Thoracic aorta (tissue), 2 donors: ENCODE measurements around the gene DSG4. TPM values are rescaled to one million over a fixed set of nuclear protein-coding genes. Genes with fewer than 3 reads are reported as not detected.

Experiments
- ATAC-seq: fragments of 150-250 bp; one replicate; pipeline ENCODE4 v1.8.0; 2017; ENCODE audit warnings: low read depth; ENCODE audit not compliant: insufficient number of reproducible peaks, low FRiP score
- DNase-seq: peaks from one replicate; pipeline ENCODE4 v3.0.0-alpha.2; 2020; ENCODE audit warnings: low spot score
- H3K27ac ChIP-seq, 2 donors: fragments of 200-600 bp; sonication (generic); 1 replicate in 1 of 2; 2 replicates in 1 of 2; pipeline ENCODE4 v1.5.1; 2016; ENCODE audit warnings: mild to moderate bottlenecking in 2 of 2, moderate library complexity in 2 of 2
- H3K27me3 ChIP-seq: fragments of 200-600 bp; sonication (generic); replicated peaks from 2 replicates; pipeline ENCODE4 v1.6.0; 2016; ENCODE audit warnings: mild to moderate bottlenecking; ENCODE audit not compliant: insufficient read depth
- H3K36me3 ChIP-seq: fragments of 200-600 bp; sonication (generic); one replicate; pipeline ENCODE4 v1.5.1; 2016
- H3K4me1 ChIP-seq, 2 donors: fragments of 200-600 bp; sonication (generic); 1 replicate in 1 of 2; 2 replicates in 1 of 2; pipeline versions ENCODE4 v1.5.1 to v1.6.0; 2016; ENCODE audit warnings: low read depth in 2 of 2, mild to moderate bottlenecking in 1 of 2; ENCODE audit not compliant: control insufficient read depth in 1 of 2
- H3K4me3 ChIP-seq: fragments of 200-600 bp; sonication (generic); 2 replicates; pipeline ENCODE4 v1.5.1; 2016; ENCODE audit warnings: mild to moderate bottlenecking
- H3K9me3 ChIP-seq: fragments of 200-600 bp; sonication (generic); 2 replicates; pipeline ENCODE4 v1.5.1; 2016
- CTCF ChIP-seq: fragments of 200-600 bp; sonication (generic); IDR thresholded peaks from one replicate; pipeline ENCODE4 v1.5.1; 2019; ENCODE audit warnings: antibody characterized with exemption
- total RNA-seq, 2 donors: library from RNA; depleted of rRNA; stranded (reverse); fragments of >200 nt; gene quantifications; one replicate each; pipeline versions ENCODE4 v1.1.0 to v1.2.3, GENCODE V29; 2016

The DSG4 gene
- total RNA-seq, 2 donors from 2014 or later: not detected

- Histone ChIP-seq H3K36me3 (no peaks in the 10 kb centered on the region), H3K27ac (no peak overlapping the region), H3K27me3 (no peaks in the 10 kb centered on the region), H3K4me1 (no peaks in the 10 kb centered on the region), H3K9me3 (no peaks in the 10 kb centered on the region), H3K4me3 (no peak overlapping the region)
- ATAC-seq (no peak), DNase-seq (no peak)
- no peak for TF ChIP-seq CTCF
Measured at GRCh38 chr18:31436825-31437224, 60.2 kb downstream of the DSG4 start.

- no peak for ATAC-seq
- no peak for DNase-seq
- H3K36me3 ChIP-seq: no peaks in the 10 kb centered on the region
- no peaks in the 10 kb centered on the region for H3K4me1 ChIP-seq
- no peak overlapping the region for H3K4me3 ChIP-seq
- H3K9me3 ChIP-seq: no peaks in the 10 kb centered on the region
- no peak for TF ChIP-seq CTCF
- H3K27me3 ChIP-seq: no peaks in the 10 kb centered on the region
- no peak overlapping the region for H3K27ac ChIP-seq
Measured at GRCh38 chr18:31438402-31438801, 61.8 kb downstream of the DSG4 start.

GRCh38 chr18:31439807-31440325 is 63.3 kb downstream of the DSG4 start:
- no peak overlapping the region for H3K4me3 ChIP-seq
- no peaks in the 10 kb centered on the region for H3K9me3 ChIP-seq
- H3K27me3 ChIP-seq: no peaks in the 10 kb centered on the region
- no peak overlapping the region for H3K27ac ChIP-seq
- TF ChIP-seq CTCF: no peak
- DNase-seq (no peak), ATAC-seq (no peak)
- no peaks in the 10 kb centered on the region for H3K4me1 ChIP-seq
- no peaks in the 10 kb centered on the region for H3K36me3 ChIP-seq

- TF ChIP-seq CTCF: no peak
- H3K27ac ChIP-seq: no peak overlapping the region
Measured at GRCh38 chr18:31440787-31441186, 64.2 kb downstream of the DSG4 start.

GRCh38 chr18:31441493-31441892 is 64.9 kb downstream of the DSG4 start:
- Histone ChIP-seq H3K36me3 (no peaks in the 10 kb centered on the region), H3K9me3 (no peaks in the 10 kb centered on the region), H3K4me3 (no peak overlapping the region), H3K4me1 (no peaks in the 10 kb centered on the region), H3K27ac (no peak overlapping the region), H3K27me3 (no peaks in the 10 kb centered on the region)
- DNase-seq (no peak), ATAC-seq (no peak)
- TF ChIP-seq CTCF: no peak

More at GRCh38 chr18:31440787-31441186, 64.2 kb downstream of the DSG4 start:
- H3K4me3 ChIP-seq: no peak overlapping the region
- no peaks in the 10 kb centered on the region for H3K9me3 ChIP-seq
- H3K27me3 ChIP-seq: no peaks in the 10 kb centered on the region
- DNase-seq: no peak
- ATAC-seq: no peak
- H3K36me3 ChIP-seq: no peaks in the 10 kb centered on the region
- no peaks in the 10 kb centered on the region for H3K4me1 ChIP-seq
